Measurements from ENCODE around the gene CD37. TPM values are rescaled to one million over a fixed set of nuclear protein-coding genes. Genes with fewer than 3 reads are reported as not detected.
A peak's percentile ranks its signal among the peaks of the same experiment; 100 is the strongest.

The CD37 gene
- total RNA-seq, 1 donor from 2014 or later: not detected

DNA sequence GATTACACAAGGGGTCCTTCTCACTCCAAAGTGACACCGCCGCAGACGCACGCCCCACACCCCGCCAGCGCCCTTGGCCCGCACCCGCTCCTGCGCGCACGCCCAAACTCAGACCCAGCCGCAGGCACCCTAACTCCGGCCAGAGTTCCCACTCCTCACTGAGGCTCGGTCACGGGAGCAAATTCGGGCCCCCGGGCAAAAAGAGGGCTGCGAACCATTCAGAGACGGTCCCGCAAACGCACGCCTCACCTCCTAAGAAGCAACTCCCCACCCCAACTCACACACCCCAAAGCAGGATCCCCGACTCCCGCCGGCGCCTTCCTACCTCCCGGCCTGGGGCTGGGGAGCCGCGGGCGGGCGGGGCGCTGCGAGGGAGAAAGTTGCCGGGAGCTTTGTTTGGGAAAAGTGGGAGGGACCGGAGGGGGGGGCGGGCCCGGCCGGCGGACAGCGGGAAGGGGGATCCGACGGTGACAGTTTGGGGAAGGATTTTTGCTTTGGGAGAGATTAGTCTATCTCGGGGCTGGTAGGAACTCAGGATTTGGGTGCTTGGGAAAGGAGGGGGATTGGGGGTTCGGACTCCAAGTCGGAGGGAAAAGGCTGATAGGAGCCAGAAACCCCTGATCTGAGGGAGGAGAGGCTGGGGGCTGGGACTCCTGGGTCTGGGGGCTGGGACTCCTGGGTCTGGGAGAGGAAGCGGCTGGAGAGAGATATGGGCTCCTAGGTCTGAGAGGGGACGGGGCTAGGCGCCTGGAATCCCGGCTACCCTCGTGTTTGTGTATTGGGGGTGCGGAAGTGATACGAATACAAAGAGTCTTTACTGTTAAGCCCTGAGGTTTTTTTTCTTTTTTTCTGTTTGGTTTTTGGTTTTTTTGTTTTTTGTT, 27.1 kb downstream of the CD37 start, which contains the start of gene TEAD2:
TSS of gene TEAD2 (minus strand) at position 369 of the 881 bp plus-strand sequence. CDS start 2,341 bp downstream, outside the sequence.
- Mint-ChIP-seq H3K4me1 (ENCODE audit: unreplicated experiment) (peaks cover 8% of the 10 kb centered on the region), H3K9me3 (ENCODE audit: unreplicated experiment) (no peaks in the 10 kb centered on the region), H3K27me3 (ENCODE audit: unreplicated experiment) (no peaks in the 10 kb centered on the region), H3K36me3 (ENCODE audit: unreplicated experiment) (peaks cover 12% of the 10 kb centered on the region), H3K4me3 (ENCODE audit: unreplicated experiment) (no peak within 1 kb of the TSS), H3K27ac (ENCODE audit: unreplicated experiment) (no peak within 1 kb of the TSS)
- TF ChIP-seq, protein P1, sequence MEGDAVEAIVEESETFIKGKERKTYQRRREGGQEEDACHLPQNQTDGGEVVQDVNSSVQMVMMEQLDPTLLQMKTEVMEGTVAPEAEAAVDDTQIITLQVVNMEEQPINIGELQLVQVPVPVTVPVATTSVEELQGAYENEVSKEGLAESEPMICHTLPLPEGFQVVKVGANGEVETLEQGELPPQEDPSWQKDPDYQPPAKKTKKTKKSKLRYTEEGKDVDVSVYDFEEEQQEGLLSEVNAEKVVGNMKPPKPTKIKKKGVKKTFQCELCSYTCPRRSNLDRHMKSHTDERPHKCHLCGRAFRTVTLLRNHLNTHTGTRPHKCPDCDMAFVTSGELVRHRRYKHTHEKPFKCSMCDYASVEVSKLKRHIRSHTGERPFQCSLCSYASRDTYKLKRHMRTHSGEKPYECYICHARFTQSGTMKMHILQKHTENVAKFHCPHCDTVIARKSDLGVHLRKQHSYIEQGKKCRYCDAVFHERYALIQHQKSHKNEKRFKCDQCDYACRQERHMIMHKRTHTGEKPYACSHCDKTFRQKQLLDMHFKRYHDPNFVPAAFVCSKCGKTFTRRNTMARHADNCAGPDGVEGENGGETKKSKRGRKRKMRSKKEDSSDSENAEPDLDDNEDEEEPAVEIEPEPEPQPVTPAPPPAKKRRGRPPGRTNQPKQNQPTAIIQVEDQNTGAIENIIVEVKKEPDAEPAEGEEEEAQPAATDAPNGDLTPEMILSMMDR (IDR thresholded peaks at IDR 0.05): no peak
- DNase-seq (ENCODE audit: extremely low spot score, unreplicated experiment): peak; percentile 87

DNA sequence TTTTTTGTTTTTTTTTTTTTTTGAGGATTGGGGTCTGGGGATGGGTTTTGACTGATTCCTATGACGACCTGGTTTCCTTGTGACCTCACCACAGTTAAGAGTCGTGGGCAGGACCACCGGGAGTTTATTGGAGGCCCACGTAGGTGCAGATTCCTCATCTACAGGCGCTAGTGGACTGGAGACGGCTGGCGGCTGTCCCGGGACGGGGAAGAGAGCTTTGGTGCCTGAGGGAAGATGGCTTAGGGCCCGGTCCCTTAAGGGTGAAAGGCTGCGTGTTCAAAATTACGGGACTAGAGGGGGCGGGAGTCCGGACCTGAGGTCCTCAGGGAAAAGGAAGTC, 27.7 kb downstream of the CD37 start:
- no peaks in the 10 kb centered on the region for H3K9me3 Mint-ChIP-seq (ENCODE audit: unreplicated experiment)
- H3K4me3 Mint-ChIP-seq (ENCODE audit: unreplicated experiment): no peak overlapping the region
- TF ChIP-seq, protein P1 (IDR thresholded peaks at IDR 0.05): no peak
- no peak overlapping the region for H3K27ac Mint-ChIP-seq (ENCODE audit: unreplicated experiment)
- no peak for DNase-seq (ENCODE audit: extremely low spot score, unreplicated experiment)
- peaks cover 8% of the 10 kb centered on the region for H3K36me3 Mint-ChIP-seq (ENCODE audit: unreplicated experiment)
- peaks cover 7% of the 10 kb centered on the region for H3K4me1 Mint-ChIP-seq (ENCODE audit: unreplicated experiment)
- H3K27me3 Mint-ChIP-seq (ENCODE audit: unreplicated experiment): no peaks in the 10 kb centered on the region

- TF ChIP-seq, protein P1 (IDR thresholded peaks at IDR 0.05): peak; percentile 31
- peaks cover 7% of the 10 kb centered on the region for H3K4me1 Mint-ChIP-seq (ENCODE audit: unreplicated experiment)
- no peak within 1 kb of the TSS for H3K4me3 Mint-ChIP-seq (ENCODE audit: unreplicated experiment)
- H3K27ac Mint-ChIP-seq (ENCODE audit: unreplicated experiment): no peak within 1 kb of the TSS
- H3K27me3 Mint-ChIP-seq (ENCODE audit: unreplicated experiment): no peaks in the 10 kb centered on the region
- peaks cover 4% of the 10 kb centered on the region for H3K36me3 Mint-ChIP-seq (ENCODE audit: unreplicated experiment)
- no peaks in the 10 kb centered on the region for H3K9me3 Mint-ChIP-seq (ENCODE audit: unreplicated experiment)
- peak; percentile 100 for DNase-seq (ENCODE audit: extremely low spot score, unreplicated experiment)
Measured at GRCh38 chr19:49363268-49364082, 28.3 kb downstream of the CD37 start, which contains the start of gene DKKL1. Gene DKKL1 (plus strand): TSS chr19:49363877. CDS start chr19:49363999, 122 bp downstream.

DNA sequence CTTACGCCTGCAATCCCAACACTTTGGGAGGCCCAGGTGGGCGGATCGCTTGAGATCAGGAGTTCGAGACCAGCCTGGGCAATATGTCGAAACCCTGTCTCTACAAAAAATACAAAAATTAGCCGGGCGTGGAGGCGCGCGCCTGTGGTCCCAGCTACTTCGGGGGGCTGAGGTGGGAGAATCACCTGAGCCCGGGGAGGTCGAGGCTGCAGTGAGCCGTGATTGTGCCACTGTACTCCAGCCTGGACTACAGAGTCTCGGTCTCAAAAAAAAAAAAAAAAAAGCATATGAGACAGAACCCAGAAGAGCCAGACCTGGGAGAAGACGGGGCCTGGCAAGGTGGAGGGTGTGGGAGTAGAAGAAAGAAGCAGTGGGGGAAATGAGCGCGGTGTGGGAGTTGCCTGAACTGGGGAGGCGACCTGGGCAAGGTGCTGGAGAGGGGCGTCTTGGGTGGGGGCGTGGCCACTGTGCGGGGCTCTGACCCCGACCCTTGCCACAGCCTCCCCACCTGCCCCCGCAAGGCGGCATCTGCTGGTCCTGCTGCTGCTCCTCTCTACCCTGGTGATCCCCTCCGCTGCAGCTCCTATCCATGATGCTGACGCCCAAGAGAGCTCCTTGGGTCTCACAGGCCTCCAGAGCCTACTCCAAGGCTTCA, 29.0 kb downstream of the CD37 start:
- no peaks in the 10 kb centered on the region for H3K27me3 Mint-ChIP-seq (ENCODE audit: unreplicated experiment)
- no peak for DNase-seq (ENCODE audit: extremely low spot score, unreplicated experiment)
- H3K4me1 Mint-ChIP-seq (ENCODE audit: unreplicated experiment): peaks cover 7% of the 10 kb centered on the region
- TF ChIP-seq, protein P1 (IDR thresholded peaks at IDR 0.05): no peak
- H3K4me3 Mint-ChIP-seq (ENCODE audit: unreplicated experiment): no peak overlapping the region
- no peak overlapping the region for H3K27ac Mint-ChIP-seq (ENCODE audit: unreplicated experiment)
- no peaks in the 10 kb centered on the region for H3K9me3 Mint-ChIP-seq (ENCODE audit: unreplicated experiment)
- peaks cover 1% of the 10 kb centered on the region for H3K36me3 Mint-ChIP-seq (ENCODE audit: unreplicated experiment)

Measured in osteocyte (in vitro differentiated cells).